Kidney capillary endothelial cell (primary cell): ENCODE results near the gene RFESD.
A peak's percentile ranks its signal among the peaks of the same experiment; 100 is the strongest.
"Not testable (repeated sequence)": the region's sequence is repeated elsewhere in the genome, so short reads cannot be mapped to it uniquely, and the experiment has no call there.

ENCODE experiments used
- DNase-seq: peaks from one replicate; pipeline ENCODE4 v3.0.0-alpha.2; 2018; ENCODE audit warnings: low spot score

Gene RFESD

DNA sequence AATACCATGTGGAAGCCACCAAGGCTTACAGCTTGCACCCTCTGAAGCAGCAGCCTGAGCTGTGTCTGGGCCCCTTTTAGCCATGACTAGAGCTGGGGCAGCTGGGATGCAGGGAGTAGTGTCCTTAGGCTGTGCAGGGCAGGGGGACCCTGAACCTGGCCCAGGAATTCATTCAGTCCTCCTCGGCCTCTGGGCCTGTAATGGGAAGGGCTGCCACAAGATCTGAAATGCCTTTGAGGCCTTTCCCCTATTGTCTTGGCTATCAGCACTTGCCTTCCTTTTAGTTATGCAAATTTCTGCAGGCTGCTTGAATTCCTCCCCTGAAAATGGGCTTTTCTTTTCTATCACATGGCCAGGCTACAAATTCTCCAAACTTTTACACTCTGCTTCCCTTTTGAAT lies 17.6 kb upstream of the RFESD start:
- DNase-seq, result no peak

DNA sequence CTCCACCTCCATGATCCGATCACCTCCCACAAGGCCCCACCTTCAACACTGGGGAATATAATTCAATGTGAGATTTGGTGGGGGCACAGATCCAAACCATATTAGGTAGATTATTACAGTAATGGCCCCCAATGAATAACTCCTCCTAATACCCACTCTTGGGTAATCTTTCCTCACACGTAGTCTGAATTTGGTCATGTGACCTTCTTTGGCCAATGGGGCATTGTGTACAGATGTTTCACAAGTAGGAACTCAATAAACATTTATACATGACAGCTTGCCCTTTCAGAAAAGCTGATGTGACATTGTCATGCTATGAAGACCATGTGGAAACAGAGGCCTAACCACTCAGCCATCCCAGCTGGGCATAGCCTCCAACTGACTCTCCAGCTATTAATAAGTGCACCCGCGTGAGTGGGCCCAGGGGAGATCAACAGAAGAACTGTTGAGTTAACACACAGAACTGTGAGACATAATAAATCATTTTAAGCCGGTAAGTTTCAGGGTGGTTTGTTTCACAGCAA lies 16.1 kb upstream of the RFESD start:
- no peak for DNase-seq

DNA sequence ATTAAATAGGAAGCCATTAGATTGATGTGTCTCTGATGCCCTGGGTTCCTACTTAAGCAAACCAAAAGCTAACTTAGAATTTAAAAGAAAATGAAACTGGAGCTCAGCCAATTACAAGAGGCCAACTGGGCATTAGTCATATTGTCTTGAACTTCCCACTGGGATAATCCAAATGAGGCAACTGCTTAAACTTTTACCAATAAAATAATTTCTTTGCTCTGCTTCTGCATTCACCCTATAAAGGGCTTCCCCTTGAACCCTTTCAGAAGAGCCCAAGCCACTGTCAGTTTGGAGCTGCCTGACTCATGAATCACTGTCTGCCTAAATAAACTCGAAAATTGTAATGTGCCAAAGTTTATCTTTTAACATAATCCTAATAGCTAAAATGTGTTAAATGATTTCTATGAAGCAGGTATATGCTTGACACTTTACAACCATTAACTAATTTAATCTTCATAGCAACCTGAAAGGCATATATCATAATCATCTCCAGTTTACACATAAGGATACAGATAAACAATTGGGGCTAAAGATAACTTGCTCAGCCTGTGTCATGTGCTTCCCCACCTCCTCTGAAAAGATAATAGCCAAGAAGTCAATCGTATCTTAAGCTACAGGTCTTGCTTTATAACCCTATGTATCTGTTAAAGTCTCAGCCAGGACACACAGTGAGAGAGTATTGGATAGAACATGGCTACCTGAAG lies 15.2 kb upstream of the RFESD start:
- peak; percentile 52 for DNase-seq

DNA sequence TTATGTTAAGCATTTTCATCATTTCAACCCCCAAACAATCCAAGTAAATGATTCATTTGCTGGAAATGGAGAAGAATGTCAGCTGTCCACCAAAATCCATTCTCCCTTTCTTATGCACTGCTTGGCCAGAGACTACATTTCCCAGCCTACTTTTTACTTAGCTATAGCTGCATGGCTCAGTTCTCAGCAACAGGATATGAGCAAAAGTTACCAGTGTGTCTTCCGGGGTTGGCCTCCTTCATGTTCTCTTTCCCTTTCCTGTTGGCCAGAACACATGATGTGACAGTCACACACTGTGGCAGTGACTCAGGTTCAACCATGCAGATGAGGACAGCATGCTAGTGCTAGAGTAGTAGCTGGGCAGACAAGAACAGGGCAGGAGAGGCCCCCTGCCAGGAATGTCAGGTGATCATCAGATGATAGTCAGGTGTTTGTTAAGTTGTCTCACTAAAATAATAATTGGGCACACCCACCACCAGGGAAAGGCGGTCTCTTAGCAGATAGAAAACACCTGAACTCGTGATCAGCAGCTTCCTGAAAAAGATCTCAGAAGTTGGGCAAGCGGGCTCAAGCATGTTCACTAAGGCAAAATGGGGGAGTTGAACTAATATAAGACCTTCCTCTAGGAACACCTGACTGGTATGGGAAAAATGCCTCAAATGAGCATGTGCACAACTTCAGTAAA lies 14.4 kb upstream of the RFESD start:
- peak; percentile 96 for DNase-seq

DNA sequence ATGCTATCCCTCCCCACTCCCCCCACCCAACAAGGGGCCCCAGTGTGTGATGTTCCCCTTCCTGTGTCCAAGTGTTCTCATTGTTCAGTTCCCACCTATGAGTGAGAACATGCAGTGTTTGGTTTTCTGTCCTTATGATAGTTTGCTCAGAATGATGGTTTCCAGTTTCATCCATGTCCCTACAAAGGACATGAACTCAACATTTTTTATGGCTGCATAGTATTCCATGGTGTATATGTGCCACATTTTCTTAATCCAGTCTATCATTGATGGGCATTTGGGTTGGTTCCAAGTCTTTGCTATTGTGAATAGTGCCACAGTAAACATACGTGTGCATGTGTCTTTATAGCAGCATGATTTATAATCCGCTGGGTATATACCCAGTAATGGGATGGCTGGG lies 13.6 kb upstream of the RFESD start:
- not testable (repeated sequence) for DNase-seq

DNA sequence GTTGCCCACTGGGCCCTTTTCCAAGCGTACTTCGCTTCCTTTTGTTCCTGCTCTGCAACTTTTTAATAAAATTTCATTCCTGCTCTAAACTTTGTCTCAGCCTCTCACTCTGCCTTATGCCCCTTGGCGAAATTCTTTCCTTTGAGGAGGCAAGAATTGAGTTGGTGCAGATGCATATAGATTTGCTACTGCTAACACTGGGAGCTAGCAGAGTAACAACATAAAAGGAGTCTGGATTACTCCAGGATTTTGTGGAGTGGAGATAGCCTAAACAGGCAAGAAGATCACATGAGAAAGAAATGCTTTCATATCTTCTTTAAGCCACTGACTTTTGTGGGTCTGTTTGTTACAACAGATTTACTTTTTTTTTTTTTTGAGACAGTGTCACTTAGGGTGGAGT lies 12.9 kb upstream of the RFESD start:
- DNase-seq, result no peak

DNA sequence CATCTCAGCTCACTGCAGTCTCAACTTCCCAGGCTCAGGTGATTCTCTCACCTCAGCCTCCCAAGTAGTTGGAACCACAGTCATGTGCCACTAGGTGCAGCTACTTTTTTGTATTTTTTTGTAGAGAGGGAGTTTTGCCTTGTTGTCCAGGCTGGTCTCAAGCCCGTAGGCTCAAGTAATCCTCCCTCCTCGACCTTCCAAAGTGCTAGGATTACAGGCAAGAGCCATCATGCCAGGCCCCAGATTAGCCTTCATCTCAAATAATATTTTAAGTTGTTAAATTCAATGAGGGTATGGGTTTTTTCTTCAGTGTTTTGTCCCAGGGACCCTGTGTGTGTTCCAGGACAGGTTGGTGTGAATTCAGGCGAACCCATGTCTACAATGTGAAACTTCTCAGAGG lies 12.5 kb upstream of the RFESD start:
- no peak for DNase-seq

DNA sequence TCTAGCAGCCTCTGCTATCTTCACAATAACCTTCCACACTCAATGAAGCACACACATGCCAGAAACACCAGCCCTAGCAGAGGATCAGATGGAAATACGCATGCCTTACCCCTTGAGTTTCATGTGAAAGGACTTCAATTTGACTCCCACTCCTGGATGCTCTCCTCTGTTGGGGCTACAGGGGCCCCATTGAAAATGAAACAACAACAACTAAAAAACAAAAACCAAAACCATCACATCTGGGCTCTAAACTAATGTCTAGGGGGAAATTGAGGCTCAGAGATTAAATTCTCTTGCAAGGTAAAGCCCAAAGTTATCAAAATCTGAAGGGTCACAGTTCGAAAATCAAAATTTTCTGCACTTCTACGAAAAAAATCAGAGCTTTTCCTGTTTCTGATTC lies 7.9 kb upstream of the RFESD start:
- DNase-seq, result no peak

DNA sequence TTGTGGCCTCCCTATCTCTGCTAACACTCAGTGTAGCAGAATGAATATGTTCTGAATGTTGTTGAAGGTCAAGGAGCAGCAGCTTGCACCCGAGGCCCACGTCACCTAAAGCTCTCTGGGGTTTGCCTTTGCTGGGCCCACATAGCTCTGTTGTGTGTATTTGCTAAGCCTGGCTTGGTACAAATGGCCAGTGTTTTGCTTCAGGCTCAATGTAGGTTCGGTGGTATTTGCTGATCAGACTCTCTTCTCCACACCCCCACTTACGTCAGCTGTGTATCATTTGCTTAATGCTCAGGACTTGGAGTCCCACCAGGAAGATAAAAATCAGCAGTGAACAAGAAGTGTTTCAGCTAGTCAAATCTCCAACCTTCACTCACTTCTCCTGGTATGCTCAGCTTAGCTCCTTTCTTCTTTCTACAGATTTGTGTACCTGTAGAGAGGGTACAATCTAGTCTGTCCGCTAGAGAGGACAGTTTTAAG lies 4.8 kb upstream of the RFESD start:
- no peak for DNase-seq

DNA sequence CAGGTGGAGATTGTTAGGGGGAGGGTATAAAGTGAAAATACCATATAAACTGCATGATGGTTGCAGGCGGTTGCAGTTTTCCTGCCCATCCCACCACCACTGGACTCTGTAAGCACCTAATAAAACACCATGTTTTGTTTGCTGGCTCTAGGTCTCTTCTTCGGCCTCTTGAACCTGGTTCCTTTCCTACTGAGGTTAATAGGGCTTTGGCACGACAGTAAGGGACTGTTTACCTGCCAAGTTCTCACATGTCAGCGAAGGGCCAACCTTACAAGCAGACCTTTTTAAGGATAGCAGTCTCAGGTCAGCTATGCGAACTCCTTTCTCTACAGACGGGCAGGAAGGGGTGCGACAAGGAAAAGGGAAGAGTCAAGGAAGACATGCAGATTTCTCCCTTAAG lies 3.4 kb upstream of the RFESD start:
- no peak for DNase-seq

DNA sequence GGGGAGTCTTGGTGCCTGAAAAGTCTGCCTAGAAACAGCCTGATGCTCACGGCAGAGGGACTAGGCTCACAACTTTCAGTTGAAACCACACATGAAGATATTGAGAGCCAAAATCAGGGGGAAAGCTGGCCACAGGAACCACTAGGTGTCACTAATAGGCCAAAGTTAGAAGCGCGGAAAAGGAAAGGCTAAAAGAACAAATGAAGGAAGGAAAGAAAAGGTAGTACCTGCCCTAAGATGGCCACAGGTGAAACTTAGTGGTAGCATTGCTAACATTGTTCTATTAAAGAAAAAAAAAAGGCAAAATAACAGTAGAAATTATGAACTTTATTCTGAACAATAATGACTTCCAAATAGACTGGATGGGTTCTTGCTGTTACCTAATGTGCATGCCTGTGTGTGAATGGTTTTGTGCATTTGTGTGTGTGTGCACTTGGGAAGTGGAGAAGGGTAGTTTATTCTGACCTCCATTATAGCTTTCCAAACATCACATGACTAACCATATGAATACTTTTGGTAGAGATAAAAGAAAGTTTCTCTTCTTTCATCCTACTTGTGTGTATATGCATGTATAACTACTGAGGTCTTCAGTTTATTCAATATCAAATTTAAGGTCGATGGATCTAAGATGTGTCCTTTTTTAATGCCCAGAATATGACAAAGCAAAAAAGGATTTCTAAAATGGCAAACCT lies 2.1 kb upstream of the RFESD start:
- DNase-seq, result peak; percentile 45

DNA sequence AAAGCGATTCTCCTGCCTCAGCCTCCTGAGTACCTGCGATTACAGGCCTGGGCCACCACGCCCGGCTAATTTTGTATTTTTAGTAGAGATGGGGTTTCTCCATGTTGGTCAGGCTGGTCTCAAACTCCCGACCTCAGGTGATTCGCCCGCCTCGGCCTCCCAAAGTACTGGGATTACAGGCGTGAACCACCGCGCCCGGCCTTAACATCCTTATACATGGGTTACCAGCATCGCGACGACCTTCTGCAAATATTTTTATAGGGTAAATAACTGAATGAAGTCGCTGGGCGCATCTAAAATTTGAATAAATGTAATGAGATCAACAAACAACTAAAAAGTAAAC lies 380 bp upstream of the RFESD start:
- not testable (repeated sequence) for DNase-seq

DNA sequence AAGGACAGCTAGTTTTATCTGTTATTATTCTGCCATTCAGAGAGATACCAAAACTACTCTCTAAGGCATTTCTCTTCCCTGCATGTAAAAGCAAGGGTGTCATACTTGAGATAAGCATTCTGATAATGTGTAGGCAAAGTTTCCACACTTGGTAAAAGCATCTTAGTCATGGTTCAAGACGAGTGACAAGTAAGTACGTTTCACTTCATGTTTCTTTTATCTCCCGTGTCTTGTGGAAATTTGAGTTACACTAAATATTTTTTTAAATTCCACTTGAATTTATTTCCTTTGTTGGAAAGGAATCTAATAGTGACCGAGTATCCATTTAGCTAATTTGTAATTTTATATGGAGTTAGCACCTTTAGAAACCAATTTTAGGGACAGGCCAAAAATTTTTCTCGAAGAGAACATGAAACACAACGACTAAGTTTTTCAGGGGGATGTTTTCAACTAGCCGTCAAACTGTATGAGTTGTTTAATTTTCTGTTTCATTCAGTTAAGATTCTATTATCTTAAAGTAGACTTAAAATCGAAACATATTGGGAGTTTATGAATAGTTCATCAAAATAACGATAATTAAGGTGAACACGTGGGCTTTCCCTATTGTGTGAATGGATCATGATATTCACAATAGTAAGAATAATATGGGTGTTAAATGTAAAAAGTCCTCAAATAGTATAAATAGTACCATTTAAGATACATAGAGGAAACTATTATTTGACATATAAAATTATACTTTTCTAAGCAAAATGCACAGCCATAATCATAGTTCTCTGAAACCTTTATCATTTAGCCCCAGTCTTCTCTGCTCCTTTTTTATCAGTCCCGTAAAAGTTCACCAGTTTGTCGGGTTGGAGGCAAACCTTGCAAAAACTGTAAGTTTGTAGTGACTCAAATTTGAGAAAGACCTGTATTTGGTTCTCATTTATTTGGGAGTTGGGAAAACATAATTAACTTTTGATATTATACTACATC lies 1.6 kb downstream of the RFESD start:
- DNase-seq, result no peak

DNA sequence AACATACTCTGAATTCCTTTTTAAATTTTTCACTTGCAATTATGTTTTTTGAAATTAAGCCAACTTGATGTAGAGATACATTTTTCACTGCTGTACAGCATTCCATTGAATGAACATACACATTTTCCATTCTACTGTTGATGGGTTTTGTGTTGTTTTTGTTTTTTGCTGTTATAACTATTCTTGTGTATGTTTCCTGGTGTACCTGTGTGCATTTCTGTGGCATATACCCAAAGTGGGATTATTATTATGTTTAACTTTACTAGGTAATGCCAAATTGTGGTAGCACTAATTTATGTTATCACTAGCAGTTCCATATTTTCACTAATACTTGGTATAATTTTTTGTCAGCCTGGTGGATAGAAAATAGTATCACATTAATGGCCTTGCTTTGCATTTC lies 2.7 kb downstream of the RFESD start:
- no peak for DNase-seq

DNA sequence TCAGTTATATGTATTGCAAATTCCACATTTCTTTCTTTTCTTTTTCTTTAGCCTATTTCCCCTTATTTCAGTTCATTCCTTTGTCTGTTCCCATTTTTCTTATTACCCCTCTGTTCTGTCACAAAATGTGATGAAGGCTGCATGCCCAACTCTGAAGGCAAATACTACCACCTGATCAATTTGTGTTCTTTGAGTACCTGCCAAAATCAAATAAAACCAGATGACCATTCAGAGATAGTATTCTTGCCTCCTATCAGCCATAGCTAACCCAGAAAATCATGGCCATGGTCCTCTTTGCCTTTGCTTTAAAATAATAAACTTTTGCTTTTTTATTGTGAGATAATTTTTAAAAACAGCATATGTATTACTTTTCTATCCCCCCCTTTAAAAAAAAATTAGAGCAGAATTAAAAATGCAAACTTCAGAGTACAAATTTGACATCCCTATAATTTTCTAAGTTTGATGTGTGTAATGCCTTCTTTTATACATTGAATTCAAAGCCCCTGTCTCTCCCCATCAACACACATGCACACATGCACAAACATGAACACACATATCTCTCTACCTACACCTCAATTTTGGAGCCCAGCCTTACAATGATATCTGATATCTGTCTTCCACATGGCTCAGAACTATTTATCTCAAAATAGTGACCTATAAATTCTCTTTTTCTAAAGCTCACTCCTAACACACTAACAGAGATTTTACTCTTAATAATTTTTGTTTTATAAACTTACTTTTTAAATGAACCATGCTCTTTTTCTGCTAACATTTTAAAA lies 3.5 kb downstream of the RFESD start:
- no peak for DNase-seq

DNA sequence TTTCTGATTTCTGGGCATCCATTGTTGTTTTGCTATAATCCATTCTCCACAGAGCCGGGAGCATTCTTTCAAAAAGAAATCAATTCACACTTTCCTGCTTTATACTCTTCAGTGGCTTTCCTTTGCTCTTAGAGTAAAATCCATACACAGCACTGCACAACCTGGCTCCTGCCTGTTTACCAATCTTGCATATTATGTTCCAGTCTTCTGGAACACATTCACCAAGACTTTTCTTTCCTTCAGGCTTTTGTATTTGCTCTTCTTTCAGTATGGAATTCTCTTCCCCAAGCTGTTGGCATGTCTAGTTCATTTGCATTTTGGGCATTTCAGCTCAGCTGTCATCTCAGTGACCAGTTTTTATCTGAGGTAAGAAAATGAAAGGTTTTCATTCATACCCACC lies 6.3 kb downstream of the RFESD start:
- no peak for DNase-seq

DNA sequence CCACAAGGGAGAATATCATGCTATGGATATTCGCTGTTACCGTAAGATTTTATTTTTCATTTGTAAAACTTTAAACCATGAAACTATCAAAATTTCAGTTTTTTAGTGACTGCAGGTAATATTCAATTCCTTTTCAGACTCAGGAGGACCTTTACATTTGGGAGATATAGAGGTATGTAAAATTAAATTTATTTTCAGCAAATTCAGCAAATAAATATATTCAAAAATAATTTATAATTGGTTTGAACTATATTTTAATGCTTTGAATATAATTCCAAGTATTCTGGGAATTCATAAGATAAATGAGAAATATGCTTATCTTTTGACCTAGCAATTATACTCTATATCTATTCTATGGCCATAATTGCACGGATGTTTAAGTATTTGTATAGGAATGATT lies 7.6 kb downstream of the RFESD start:
- no peak for DNase-seq

DNA sequence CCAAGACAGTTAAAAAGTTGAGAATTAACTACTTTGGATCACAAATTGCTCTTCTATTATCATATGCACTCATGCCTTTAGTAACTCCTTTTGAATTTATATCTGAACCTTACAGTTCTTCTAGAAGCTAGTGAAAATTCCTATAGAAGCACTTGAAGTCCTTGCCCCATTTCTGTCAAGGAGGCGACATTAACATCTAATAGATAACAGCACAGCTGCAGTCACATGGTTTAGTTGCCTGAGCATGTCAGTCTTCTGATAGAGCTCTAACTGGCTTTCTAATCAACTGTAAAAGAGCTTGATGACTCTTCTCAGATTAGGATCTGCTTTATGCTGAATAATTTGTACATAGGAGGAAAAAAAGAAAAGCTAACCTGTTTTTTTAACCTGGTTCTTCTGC lies 9.0 kb downstream of the RFESD start:
- no peak for DNase-seq

DNA sequence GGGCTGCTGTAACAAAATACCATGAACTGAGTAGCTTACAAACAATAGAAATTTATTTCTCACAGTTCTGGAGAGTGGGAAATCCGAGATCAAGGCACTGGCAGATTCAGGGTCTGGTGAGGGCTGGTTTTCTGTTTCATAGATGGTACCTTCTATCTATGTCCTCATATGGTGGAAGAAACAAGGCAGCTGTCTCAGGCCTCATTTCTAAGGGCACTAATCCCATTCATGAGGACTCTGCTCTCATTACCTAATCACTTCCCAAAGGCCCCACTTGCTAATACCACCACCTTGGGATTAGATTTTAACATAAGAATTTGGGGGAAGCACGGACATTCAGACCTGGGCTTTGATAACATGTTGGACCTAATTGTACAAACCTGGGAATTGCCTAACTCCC lies 13.5 kb downstream of the RFESD start:
- DNase-seq, result no peak

DNA sequence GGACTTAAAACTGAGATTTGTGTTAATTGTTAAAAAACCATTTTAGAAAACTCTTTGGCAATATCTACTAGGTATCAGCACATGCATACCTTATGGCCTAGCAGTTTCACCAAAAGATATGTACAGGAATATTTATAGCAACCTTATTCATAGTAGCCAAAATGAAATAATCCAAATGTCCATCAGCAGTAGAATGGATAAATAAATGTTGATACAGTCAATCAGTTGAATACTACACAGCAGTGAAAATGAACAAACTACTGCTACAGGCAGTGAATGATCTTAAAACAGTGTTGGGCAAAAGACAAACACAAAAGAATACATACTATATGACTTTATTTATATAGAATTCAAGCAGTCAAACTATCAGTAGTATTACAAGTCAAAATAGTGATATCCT lies 16.4 kb downstream of the RFESD start:
- no peak for DNase-seq

DNA sequence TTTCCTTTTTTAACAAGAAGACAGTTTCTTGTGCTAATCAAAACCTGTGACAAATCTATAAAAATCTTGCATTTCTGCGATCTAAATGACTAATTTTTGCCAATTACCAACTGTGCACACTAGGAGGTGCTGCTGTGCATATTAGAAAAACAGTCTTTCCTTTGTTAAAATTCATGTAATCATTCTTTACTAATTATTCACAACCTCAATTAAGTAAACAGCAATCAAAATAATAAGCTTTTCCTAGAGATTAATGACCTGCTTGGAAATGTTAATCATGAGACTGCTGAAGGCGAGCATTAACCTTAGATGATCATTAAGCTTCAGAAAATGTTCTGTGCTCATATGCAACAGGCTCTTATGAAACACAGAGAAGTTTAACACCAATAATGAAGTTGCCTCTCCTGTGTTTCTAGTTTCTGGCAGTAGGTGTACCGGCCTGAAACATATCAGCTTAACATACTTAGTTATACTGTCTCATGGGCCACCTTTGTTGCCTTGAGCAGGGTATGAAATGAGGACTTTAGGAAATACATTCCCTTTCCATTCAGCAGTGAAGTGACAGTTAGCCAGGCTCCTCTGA lies 17.7 kb downstream of the RFESD start:
- peak; percentile 59 for DNase-seq
